NCI-H2227 treated with DMSO at 0.1 percent for 48 hours (cell line): Measurements from ENCODE around the gene NCK2.
"Not testable (repeated sequence)": the region's sequence is repeated elsewhere in the genome, so short reads cannot be mapped to it uniquely, and the experiment has no call there.

Experiments used
- DNase-seq: peaks from one replicate; lab custom pipeline; 2025; lab: John Stamatoyannopoulos, UW

The NCK2 gene

GRCh38 chr2:105893011-105893995, 148.6 kb downstream of the NCK2 start:
- DNase-seq, result no peak

GRCh38 chr2:105894327-105894944, 149.7 kb downstream of the NCK2 start:
- DNase-seq, result no peak

GRCh38 chr2:105895990-105896764, 151.5 kb downstream of the NCK2 start:
- no peak for DNase-seq

GRCh38 chr2:105896765-105897163, 152.1 kb downstream of the NCK2 start:
- DNase-seq, result no peak

- not testable (repeated sequence) for DNase-seq
These were observed 153.0 kb downstream of the NCK2 start for GRCh38 chr2:105897694-105898093.

- no peak for DNase-seq
These were observed 158.5 kb downstream of the NCK2 start for GRCh38 chr2:105903051-105903674.

GRCh38 chr2:105904938-105905337, 160.2 kb downstream of the NCK2 start:
- DNase-seq, result no peak

GRCh38 chr2:105906481-105906880, 161.8 kb downstream of the NCK2 start:
- DNase-seq, result no peak

- no peak for DNase-seq
These were observed 162.5 kb downstream of the NCK2 start for GRCh38 chr2:105907184-105907583.

- no peak for DNase-seq
These were observed 164.5 kb downstream of the NCK2 start for GRCh38 chr2:105909215-105909614.

GRCh38 chr2:105910497-105911238, 166.0 kb downstream of the NCK2 start:
- DNase-seq, result no peak

- no peak for DNase-seq
These were observed 166.7 kb downstream of the NCK2 start for GRCh38 chr2:105911425-105911824.

- DNase-seq, result no peak
These were observed 167.4 kb downstream of the NCK2 start for GRCh38 chr2:105912081-105912480.

GRCh38 chr2:105915005-105915558, 170.4 kb downstream of the NCK2 start:
- no peak for DNase-seq

- no peak for DNase-seq
These were observed 172.5 kb downstream of the NCK2 start for GRCh38 chr2:105917226-105917625.

- DNase-seq, result no peak
These were observed 173.0 kb downstream of the NCK2 start for GRCh38 chr2:105917688-105918087.

GRCh38 chr2:105919191-105919811, 174.6 kb downstream of the NCK2 start:
- DNase-seq, result no peak

GRCh38 chr2:105919826-105920225, 175.1 kb downstream of the NCK2 start:
- no peak for DNase-seq

- no peak for DNase-seq
These were observed 179.6 kb downstream of the NCK2 start for GRCh38 chr2:105924271-105924670.

- DNase-seq, result no peak
These were observed 180.2 kb downstream of the NCK2 start for GRCh38 chr2:105924932-105925331.

GRCh38 chr2:105925390-105925789, 180.7 kb downstream of the NCK2 start:
- DNase-seq, result no peak
